ENCODE results near the gene VOPP1. TPM values are rescaled to one million over a fixed set of nuclear protein-coding genes. Genes with fewer than 3 reads are reported as not detected.

The VOPP1 gene
- total RNA-seq, 4 donors from 2014 or later, result 22.1 to 79.2 (median 73.9) TPM

GRCh38 chr7:55484834-55485233, 87.5 kb downstream of the VOPP1 start:
- no peak for DNase-seq
- no peak overlapping the region for H3K4me3 ChIP-seq
- H3K4me1 ChIP-seq, result no peaks in the 10 kb centered on the region
- H3K36me3 ChIP-seq, result peaks cover 0 to 5% (median 0%) of the 10 kb centered on the region in 4 donors
- H3K27me3 ChIP-seq, result no peaks in the 10 kb centered on the region
- 90 to 95% methylated on average over 3 to 6 of the region's 6 CpGs for WGBS, 2 donors (ENCODE audit: low coverage in 1 of 2)
- no peak overlapping the region for H3K27ac ChIP-seq
- no peaks in the 10 kb centered on the region for H3K9me3 ChIP-seq
- in situ Hi-C loops (cut with MboI; ENCODE audit: low pct_ligation_motif_present in 1 of 4, low pct_unique_long_range_greater_than_20kb in 1 of 4, low sequenced_read_pairs in 3 of 4), result no loop called here
- no peak for TF ChIP-seq CTCF (IDR thresholded peaks at IDR 0.05)
- no peak for TF ChIP-seq EP300 (IDR thresholded peaks at IDR 0.05; ENCODE audit: low read depth)
- intact Hi-C loops (cut with DNase I; ENCODE audit: low total_unique reads), result no loop called here

GRCh38 chr7:55484241-55484640, 88.1 kb downstream of the VOPP1 start:
- H3K4me3 ChIP-seq, result no peak overlapping the region
- no peaks in the 10 kb centered on the region for H3K9me3 ChIP-seq
- no peak for TF ChIP-seq CTCF (IDR thresholded peaks at IDR 0.05)
- no peak for TF ChIP-seq POLR2A (IDR thresholded peaks at IDR 0.05)
- TF ChIP-seq EP300 (IDR thresholded peaks at IDR 0.05; ENCODE audit: low read depth), result no peak
- no peak for TF ChIP-seq POLR2AphosphoS5 (IDR thresholded peaks at IDR 0.05)
- H3K4me1 ChIP-seq, result no peaks in the 10 kb centered on the region
- in situ Hi-C loops (cut with MboI; ENCODE audit: low pct_ligation_motif_present in 1 of 4, low pct_unique_long_range_greater_than_20kb in 1 of 4, low sequenced_read_pairs in 3 of 4) (no loop called here), intact Hi-C loops (cut with DNase I; ENCODE audit: low total_unique reads) (no loop called here)
- H3K27me3 ChIP-seq, result no peaks in the 10 kb centered on the region
- H3K27ac ChIP-seq, result no peak overlapping the region
- no peaks in the 10 kb centered on the region for H3K36me3 ChIP-seq
- DNase-seq, result no peak
- 88 to 97% methylated on average over 5 of the region's 5 CpGs for WGBS, 2 donors (ENCODE audit: low coverage in 1 of 2)

- intact Hi-C loops (cut with DNase I; ENCODE audit: low total_unique reads) (no loop called here), in situ Hi-C loops (cut with MboI; ENCODE audit: low pct_ligation_motif_present in 1 of 4, low pct_unique_long_range_greater_than_20kb in 1 of 4, low sequenced_read_pairs in 3 of 4) (no loop called here)
- H3K4me3 ChIP-seq, result no peak overlapping the region
- H3K4me1 ChIP-seq, result no peaks in the 10 kb centered on the region
- 96% methylated on average over 6 of the region's 6 CpGs; no CpG with 5 or more reads in 1 of the 2 donors for WGBS, 2 donors (ENCODE audit: low coverage in 1 of 2)
- no peaks in the 10 kb centered on the region for H3K9me3 ChIP-seq
- H3K36me3 ChIP-seq, result no peaks in the 10 kb centered on the region
- no peak overlapping the region for H3K27ac ChIP-seq
- TF ChIP-seq CTCF (IDR thresholded peaks at IDR 0.05) (no peak), POLR2A (IDR thresholded peaks at IDR 0.05) (no peak), EP300 (IDR thresholded peaks at IDR 0.05; ENCODE audit: low read depth) (no peak), POLR2AphosphoS5 (IDR thresholded peaks at IDR 0.05) (no peak)
- H3K27me3 ChIP-seq, result no peaks in the 10 kb centered on the region
- no peak for DNase-seq
Observed at GRCh38 chr7:55483046-55483445, 89.3 kb downstream of the VOPP1 start.

GRCh38 chr7:55481155-55481554, 91.1 kb downstream of the VOPP1 start:
- intact Hi-C loops (cut with DNase I; ENCODE audit: low total_unique reads) (no loop called here), in situ Hi-C loops (cut with MboI; ENCODE audit: low pct_ligation_motif_present in 1 of 4, low pct_unique_long_range_greater_than_20kb in 1 of 4, low sequenced_read_pairs in 3 of 4) (no loop called here)
- 83 to 97% methylated on average over 1 to 2 of the region's 2 CpGs for WGBS, 2 donors (ENCODE audit: low coverage in 1 of 2)
- no peak overlapping the region for H3K4me3 ChIP-seq
- no peaks in the 10 kb centered on the region for H3K9me3 ChIP-seq
- H3K27ac ChIP-seq, result no peak overlapping the region
- no peaks in the 10 kb centered on the region for H3K4me1 ChIP-seq
- no peaks in the 10 kb centered on the region for H3K36me3 ChIP-seq
- no peak for DNase-seq
- TF ChIP-seq POLR2AphosphoS5 (IDR thresholded peaks at IDR 0.05) (no peak), CTCF (IDR thresholded peaks at IDR 0.05) (no peak), EP300 (IDR thresholded peaks at IDR 0.05; ENCODE audit: low read depth) (no peak), POLR2A (IDR thresholded peaks at IDR 0.05) (no peak)
- H3K27me3 ChIP-seq, result no peaks in the 10 kb centered on the region

Measured in transverse colon (tissue), 4 donors.